Coronary artery (tissue), 2 donors: ENCODE measurements around the gene GEMIN5.
A peak's percentile ranks its signal among the peaks of the same experiment; 100 is the strongest.
"Not testable (repeated sequence)": the region's sequence is repeated elsewhere in the genome, so short reads cannot be mapped to it uniquely, and the experiment has no call there.

Source experiments
- DNase-seq: peaks from one replicate; pipeline ENCODE4 v3.0.0-alpha.2; 2017; ENCODE audit warnings: low spot score
- H3K27ac ChIP-seq, 2 donors: fragments of 200-600 bp; sonication (generic); one replicate each; pipeline ENCODE4 v1.5.1; 2016 to 2019
- H3K4me3 ChIP-seq: fragments of 200-600 bp; sonication (generic); 2 replicates; pipeline ENCODE4 v1.5.1; 2016; ENCODE audit warnings: mild to moderate bottlenecking, moderate library complexity
- TF ChIP-seq, protein P1 (sequence below): fragments of 200-600 bp; sonication (generic); IDR thresholded peaks from one replicate; pipeline ENCODE4 v1.5.1; 2019; ENCODE audit warnings: antibody characterized with exemption

GEMIN5 gene

DNA sequence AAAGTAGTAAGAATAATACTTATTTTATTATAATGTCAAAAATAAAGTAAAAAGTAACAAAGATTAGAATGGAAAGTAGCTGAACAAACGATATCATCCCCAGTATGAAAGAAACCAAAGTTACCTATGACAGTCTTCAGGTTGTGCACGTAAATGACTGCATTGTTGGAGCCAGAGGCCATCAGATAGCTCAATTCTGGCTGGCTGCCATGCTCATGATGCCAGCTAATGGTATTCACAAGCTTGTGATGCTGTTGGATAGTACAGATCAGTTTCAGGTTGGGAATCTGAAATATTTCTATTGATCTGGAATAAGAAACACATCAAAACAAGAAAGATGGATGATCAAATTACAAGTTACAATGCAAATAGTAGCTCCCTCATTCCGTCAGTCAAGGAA, 21.1 kb downstream of the GEMIN5 start:
- DNase-seq = no peak
- Histone ChIP-seq H3K27ac (no peak overlapping the region), H3K4me3 (no peak overlapping the region)
- TF ChIP-seq, protein P1, sequence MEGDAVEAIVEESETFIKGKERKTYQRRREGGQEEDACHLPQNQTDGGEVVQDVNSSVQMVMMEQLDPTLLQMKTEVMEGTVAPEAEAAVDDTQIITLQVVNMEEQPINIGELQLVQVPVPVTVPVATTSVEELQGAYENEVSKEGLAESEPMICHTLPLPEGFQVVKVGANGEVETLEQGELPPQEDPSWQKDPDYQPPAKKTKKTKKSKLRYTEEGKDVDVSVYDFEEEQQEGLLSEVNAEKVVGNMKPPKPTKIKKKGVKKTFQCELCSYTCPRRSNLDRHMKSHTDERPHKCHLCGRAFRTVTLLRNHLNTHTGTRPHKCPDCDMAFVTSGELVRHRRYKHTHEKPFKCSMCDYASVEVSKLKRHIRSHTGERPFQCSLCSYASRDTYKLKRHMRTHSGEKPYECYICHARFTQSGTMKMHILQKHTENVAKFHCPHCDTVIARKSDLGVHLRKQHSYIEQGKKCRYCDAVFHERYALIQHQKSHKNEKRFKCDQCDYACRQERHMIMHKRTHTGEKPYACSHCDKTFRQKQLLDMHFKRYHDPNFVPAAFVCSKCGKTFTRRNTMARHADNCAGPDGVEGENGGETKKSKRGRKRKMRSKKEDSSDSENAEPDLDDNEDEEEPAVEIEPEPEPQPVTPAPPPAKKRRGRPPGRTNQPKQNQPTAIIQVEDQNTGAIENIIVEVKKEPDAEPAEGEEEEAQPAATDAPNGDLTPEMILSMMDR = no peak

DNA sequence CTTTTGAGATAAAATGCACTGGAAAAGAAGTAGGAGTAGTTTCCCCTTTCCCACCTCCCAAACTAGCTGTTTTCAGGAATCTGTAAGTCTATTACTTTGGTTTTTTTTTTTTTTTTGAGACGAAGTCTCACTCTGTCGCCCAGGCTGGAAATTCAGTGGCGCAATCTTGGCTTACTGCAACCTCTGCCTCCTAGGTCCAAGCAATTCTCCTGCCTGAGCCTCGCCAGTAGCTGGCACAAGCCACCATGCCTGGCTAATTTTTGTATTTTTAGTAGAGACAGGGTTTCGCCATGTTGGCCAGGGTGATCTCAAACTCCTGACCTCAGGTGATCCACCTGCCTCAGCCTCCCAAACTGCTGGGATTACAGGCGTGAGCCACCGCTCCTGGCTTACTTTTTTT, 32.4 kb downstream of the GEMIN5 start:
- not testable (repeated sequence) for H3K4me3 ChIP-seq, H3K27ac ChIP-seq, DNase-seq

DNA sequence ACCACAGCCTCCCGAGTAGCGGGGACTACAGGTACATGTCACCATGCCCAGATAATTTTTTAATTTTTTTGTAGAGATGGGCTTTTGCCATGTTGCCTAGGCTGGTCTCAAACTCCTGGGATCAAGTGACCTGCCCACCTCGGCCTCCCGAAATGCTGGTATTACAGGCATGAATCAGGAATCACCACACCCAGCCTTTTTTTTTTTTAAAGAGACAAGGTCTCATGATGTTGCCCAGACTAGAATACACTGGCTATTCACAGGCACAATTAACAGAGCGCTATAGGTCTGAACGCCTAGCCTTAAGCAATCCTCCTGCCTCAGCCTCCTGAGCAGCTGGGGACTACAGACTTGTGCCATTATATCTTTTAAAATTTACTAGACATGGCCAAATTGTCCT, 36.1 kb downstream of the GEMIN5 start:
- Histone ChIP-seq H3K27ac (no peak overlapping the region), H3K4me3 (no peak overlapping the region)
- no peak for DNase-seq
- TF ChIP-seq, protein P1 = no peak

GRCh38 chr5:154901276-154901675, 36.7 kb downstream of the GEMIN5 start:
- TF ChIP-seq, protein P1 = no peak
- Histone ChIP-seq H3K4me3 (no peak overlapping the region), H3K27ac (no peak overlapping the region)
- no peak for DNase-seq

DNA sequence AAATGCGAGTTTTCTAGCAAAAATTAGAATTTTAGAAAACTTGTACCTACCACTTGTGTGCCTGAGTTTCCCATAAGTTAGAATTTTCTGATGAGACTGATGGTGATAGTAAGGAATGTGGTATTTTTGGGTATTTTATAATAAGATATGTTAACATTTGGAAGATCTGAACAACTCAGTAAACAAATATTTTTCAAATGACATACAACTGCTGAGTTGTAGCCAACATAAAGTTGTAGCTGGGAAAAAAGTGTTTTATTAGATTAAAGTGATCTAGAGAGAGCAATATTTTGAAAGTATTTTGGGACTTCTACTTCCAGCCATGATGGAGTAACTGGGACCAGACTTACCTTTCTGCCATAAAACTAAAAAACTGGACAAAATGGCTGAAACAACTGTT, 37.9 kb downstream of the GEMIN5 start:
- peak overlapping the region in 1 of 2 donors; percentile 0 for H3K27ac ChIP-seq

GRCh38 chr5:154899151-154899816, 38.7 kb downstream of the GEMIN5 start:
- Histone ChIP-seq H3K27ac (peak overlapping the region in 1 of 2 donors; percentile 66), H3K4me3 (no peak overlapping the region)
- DNase-seq = no peak
- TF ChIP-seq, protein P1 = no peak

More for the DNA sequence above, 37.9 kb downstream of the GEMIN5 start:
- TF ChIP-seq, protein P1 = no peak
- no peak overlapping the region for H3K4me3 ChIP-seq
- no peak for DNase-seq

- DNase-seq = no peak
- TF ChIP-seq, protein P1 = no peak
- Histone ChIP-seq H3K4me3 (no peak overlapping the region), H3K27ac (peak overlapping the region in 1 of 2 donors; percentile 43)
Observed at GRCh38 chr5:154898210-154898609, 39.8 kb downstream of the GEMIN5 start.
